Skeletal muscle tissue (tissue), 4 donors: ENCODE data around the gene R3HDM4. TPM values are rescaled to one million over a fixed set of nuclear protein-coding genes. Genes with fewer than 3 reads are reported as not detected.

Experiments
- H3K27ac ChIP-seq: one replicate; pipeline ENCODE4 v1.7.0; 2013; ENCODE audit warnings: mild to moderate bottlenecking, low read depth, low read length, inconsistent platforms
- H3K27me3 ChIP-seq, 3 donors: one replicate each; pipeline ENCODE4 v1.7.0; 2013; ENCODE audit warnings: low read length in 3 of 3; ENCODE audit not compliant: control insufficient read depth in 3 of 3, insufficient read depth in 3 of 3
- H3K36me3 ChIP-seq, 3 donors: one replicate each; pipeline ENCODE4 v1.7.0; 2013; ENCODE audit warnings: low read length in 3 of 3; ENCODE audit not compliant: control insufficient read depth in 3 of 3, insufficient read depth in 3 of 3
- H3K4me1 ChIP-seq, 3 donors: one replicate each; pipeline ENCODE4 v1.7.0; 2013; ENCODE audit warnings: low read length in 3 of 3, mild to moderate bottlenecking in 3 of 3; ENCODE audit not compliant: control insufficient read depth in 3 of 3, insufficient read depth in 3 of 3
- H3K4me3 ChIP-seq, 3 donors: one replicate each; pipeline ENCODE4 v1.7.0; 2013; ENCODE audit warnings: low read length in 3 of 3
- H3K9ac ChIP-seq, 3 donors: one replicate each; pipeline ENCODE4 v1.7.0; 2013; ENCODE audit warnings: low read length in 3 of 3, mild to moderate bottlenecking in 3 of 3, moderate library complexity in 2 of 3, low read depth in 1 of 3
- H3K9me3 ChIP-seq, 3 donors: one replicate each; pipeline ENCODE4 v1.7.0; 2013; ENCODE audit warnings: low read length in 3 of 3; ENCODE audit not compliant: control insufficient read depth in 3 of 3
- total RNA-seq: library from RNA; depleted of rRNA; stranded (reverse); fragments of >200 nt; gene quantifications from one replicate; pipeline ENCODE4 v1.2.3, GENCODE V29; 2014
- donor health status: Osteomylitis.

R3HDM4 gene
- total RNA-seq, 1 donor from 2014 or later = 30.8 TPM

DNA sequence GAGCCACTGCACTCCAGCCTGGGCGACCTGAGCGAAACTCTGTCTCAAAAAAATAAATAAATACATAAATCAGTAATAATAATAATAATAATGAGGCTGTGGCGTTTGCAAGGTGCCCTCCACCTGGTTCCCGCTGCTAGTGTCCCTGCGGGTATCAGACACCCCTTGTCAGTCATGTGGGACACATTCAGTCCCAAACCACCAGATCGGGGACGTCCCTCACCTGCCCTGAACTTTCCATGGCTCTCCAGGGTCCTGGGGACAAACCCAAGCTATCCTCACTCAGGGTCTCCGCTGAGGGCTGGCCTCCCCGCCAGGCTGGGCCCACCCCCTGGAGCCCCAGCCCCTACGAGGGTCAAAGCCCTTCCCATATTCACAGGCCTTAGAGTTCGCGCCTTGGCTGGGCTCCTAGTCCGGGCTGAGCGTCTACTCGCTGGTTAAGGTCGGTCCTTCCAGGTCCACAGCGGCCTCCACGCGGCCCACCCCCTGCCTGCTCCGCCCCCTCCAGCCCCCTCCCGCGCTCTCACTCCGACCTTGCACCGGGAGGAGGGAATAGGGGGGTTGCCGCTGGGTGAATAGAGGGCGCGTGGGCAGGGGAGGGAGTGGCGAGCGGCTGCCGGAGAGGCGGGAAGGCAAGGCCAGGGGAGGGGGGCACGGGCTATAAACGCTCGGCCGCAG is 3.8 kb upstream of the R3HDM4 start:
- Histone ChIP-seq H3K4me3 (no peak overlapping the region), H3K36me3 (no peaks in the 10 kb centered on the region), H3K9me3 (no peaks in the 10 kb centered on the region), H3K27me3 (peaks cover 35 to 43% (median 39%) of the 10 kb centered on the region in 3 donors), H3K9ac (no peak overlapping the region), H3K27ac (no peak overlapping the region), H3K4me1 (peaks cover 10 to 19% (median 11%) of the 10 kb centered on the region in 3 donors)

DNA sequence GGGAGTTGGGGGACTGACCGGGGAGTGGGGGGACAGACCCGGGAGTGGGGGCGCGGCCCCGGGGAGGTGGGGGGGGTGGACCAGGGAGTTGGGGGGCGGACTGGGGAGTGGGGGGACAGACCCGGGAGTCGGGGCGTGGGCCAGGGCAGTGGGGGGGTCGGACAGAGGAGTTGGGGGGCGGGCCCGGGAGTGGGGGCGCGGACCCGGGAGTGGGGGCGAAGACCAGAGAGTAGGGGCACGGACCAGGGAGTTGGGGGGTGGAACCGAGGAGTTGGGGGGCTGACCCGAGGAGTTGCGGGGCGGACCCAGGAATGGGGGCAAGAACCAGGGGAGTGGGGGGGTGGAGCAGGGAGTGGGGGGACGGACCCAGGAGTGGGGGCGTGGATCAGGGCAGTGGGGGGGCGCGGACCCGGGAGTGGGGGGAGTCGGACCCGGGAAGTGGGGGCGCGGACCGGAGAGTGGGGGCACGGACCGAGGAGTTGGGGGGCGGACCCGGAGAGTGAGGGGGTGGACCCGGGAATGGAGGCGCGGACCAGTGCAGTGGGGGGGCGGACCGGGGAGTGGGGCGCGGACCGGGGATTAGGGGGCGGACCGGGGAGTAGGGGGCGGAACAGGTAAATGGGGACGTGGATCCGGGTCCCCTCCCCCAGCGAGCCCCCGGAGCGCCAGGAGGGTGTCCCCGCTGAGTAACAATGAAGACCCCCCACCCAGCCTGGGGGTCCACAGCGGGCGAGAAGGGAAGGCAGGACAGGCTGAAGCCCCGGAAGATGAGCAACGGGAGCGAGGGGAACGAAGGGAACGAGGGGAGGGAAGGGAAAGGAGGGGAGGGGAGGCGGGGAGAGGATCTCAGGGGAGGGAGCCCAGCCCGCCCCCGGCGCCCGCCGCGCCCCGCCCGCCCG is 589 bp downstream of the R3HDM4 start:
- Histone ChIP-seq H3K27ac (peak overlapping the region; percentile 68), H3K4me1 (peaks cover 7% of the 10 kb centered on the region in 3 donors), H3K9ac (peak overlapping the region; percentile 57 to 81 (median 59))

DNA sequence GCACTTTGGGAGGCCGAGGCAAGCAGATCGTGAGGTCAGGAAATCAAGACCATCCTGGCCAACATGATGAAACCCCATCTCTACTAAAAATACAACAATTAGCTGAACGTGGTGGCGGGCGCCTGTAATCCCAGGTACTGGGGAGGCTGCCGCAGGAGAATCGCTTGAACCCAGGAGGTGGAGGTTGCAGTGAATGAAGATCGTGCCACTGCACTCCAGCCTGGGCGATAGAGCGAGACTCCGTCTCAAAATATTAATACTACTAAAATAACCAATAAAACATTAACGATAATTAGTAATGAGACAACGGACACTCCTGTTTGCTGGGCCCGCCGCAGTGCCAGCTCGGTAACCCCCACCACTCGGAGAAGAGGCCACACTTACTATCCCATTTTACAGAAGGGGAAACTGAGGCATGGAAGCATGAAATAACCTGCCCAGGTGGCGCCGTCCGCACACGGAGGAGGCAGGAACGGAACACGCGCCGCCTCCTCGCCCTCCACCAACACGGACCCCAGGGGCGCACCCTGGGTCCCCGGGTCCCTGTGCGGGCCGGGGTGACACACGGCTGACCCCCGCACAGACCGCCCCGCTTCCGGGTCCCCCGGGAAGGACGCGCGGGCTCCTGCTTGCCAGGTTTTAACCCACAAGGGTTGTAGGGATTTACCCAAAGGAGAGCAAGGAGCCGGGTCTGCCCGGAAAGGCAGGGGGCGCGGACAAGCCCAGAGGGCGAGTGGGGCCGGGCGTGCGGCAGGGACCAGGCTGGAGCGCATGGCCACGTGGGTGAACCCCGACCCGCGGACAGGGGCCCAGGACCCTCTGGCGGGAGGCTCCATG is 1.6 kb downstream of the R3HDM4 start:
- no peaks in the 10 kb centered on the region for H3K36me3 ChIP-seq
- H3K9ac ChIP-seq = no peak overlapping the region
- H3K9me3 ChIP-seq = no peaks in the 10 kb centered on the region
- H3K4me3 ChIP-seq = no peak overlapping the region
- H3K27ac ChIP-seq = no peak overlapping the region
- peaks cover 4 to 5% (median 5%) of the 10 kb centered on the region in 3 donors for H3K4me1 ChIP-seq
- H3K27me3 ChIP-seq = no peaks in the 10 kb centered on the region

More for the DNA sequence above, 589 bp downstream of the R3HDM4 start:
- Histone ChIP-seq H3K9me3 (no peaks in the 10 kb centered on the region), H3K27me3 (peaks cover 3 to 9% (median 8%) of the 10 kb centered on the region in 3 donors), H3K4me3 (peak overlapping the region; percentile 72 to 80 (median 78)), H3K36me3 (no peaks in the 10 kb centered on the region)

DNA sequence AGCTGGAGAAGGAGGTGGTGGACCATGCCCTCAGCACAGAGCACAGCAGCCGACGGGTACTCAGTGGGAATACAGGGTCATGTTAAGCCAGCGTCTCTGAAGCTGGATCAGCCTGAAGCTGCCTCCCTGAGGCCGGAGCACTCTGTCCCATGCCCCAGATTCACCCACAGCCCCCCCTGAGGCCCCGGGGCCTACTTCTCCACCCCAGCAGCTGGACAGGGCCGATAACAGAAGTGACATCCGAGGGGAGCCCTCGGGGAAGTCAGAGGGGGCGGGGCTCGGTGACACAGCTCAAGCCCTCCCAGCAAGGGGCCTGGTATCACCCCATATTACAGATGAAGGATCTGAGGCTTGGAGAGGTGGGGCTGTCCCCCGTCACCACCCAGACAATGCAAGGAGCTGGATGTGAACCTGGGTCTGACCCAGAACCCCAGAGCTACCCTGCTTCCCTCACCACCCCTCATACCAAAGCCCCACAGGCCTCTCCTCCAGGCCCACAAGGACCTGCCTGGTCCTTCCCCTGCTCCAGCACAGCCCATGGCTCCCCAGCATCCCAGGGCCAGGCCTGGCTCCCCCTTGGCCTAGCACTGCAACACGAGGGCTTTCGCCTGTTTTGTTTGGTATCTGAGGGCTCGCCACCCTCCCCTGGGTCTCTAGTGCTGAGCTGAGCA is 5.7 kb downstream of the R3HDM4 start:
- H3K36me3 ChIP-seq = no peaks in the 10 kb centered on the region
- no peaks in the 10 kb centered on the region for H3K4me1 ChIP-seq
- H3K27ac ChIP-seq = no peak overlapping the region
- H3K27me3 ChIP-seq = no peaks in the 10 kb centered on the region
- no peak overlapping the region for H3K9ac ChIP-seq
- H3K9me3 ChIP-seq = no peaks in the 10 kb centered on the region
- no peak overlapping the region for H3K4me3 ChIP-seq

DNA sequence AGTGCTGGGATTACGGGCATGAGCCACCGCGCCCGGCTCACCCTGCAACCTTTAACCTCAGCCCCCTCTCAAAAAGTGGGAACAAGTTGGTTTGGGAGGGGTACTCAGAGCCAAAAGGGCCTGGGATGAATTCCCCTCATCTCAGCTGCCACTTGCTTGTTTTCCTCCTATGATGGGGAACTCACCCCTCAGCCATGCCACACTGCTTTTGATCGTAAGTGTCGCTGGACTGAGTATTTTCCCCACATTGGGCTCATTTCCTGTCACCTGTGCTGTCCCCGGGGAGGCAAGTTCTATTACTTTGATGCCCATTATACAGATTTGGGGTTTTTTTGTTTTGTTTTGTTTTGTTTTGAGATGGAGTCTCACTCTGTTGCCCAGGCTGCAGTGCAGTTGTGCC is 6.5 kb downstream of the R3HDM4 start:
- Histone ChIP-seq H3K9ac (no peak overlapping the region), H3K9me3 (no peaks in the 10 kb centered on the region), H3K27me3 (no peaks in the 10 kb centered on the region), H3K4me3 (no peak overlapping the region), H3K36me3 (no peaks in the 10 kb centered on the region), H3K27ac (no peak overlapping the region), H3K4me1 (no peaks in the 10 kb centered on the region)

DNA sequence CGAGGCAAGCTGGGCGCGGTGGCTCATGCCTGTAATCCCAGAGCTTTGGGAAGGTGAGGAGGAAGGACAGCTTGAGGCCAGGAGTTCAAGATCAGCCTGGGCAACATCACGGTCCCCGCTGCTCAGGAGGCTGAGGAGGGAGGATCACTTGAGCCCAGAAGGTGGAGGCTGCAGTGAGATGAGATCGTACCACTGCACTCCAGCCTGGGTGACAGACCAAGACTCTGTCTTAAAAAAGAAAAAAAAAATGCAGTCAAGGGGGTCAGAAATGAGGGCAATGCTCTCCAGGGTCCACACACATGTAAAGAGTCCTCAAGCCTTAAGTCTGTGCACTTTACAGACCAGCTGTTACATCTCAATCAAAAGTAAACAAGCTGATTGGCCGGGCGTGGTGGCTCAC is 8.5 kb downstream of the R3HDM4 start:
- no peaks in the 10 kb centered on the region for H3K27me3 ChIP-seq
- H3K27ac ChIP-seq = no peak overlapping the region
- H3K4me1 ChIP-seq = no peaks in the 10 kb centered on the region
- H3K9me3 ChIP-seq = no peaks in the 10 kb centered on the region
- H3K9ac ChIP-seq = no peak overlapping the region
- peaks cover 0 to 3% (median 0%) of the 10 kb centered on the region in 3 donors for H3K36me3 ChIP-seq
- no peak overlapping the region for H3K4me3 ChIP-seq

DNA sequence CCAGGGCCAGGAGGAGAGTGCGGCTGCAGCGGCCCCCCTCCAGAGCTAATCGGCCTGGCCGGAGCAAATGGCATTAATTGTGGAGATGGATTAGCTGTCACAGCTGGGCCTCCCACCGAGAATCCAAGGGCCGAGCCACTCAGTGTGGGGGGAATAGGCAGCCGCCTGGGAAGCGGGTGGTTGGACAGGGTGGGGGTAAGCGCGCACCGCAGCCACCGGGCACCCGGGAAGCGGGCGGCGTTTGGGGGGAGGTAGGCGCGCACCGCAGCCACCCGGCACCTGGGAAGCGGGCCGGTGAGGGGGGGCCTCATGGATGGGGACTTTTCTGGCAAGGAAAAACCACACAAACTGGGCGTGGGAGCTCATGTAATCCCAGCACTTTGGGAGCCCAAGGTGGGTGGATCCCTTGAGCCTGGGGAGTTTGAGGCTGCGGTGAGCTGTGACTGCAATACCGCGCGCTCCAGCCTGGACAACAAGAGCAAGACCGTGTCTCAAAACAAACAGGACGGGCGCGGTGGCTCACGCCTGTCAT is 9.7 kb downstream of the R3HDM4 start:
- no peaks in the 10 kb centered on the region for H3K27me3 ChIP-seq
- peaks cover 0 to 7% (median 4%) of the 10 kb centered on the region in 3 donors for H3K36me3 ChIP-seq
- no peak overlapping the region for H3K27ac ChIP-seq
- no peak overlapping the region for H3K4me3 ChIP-seq
- H3K9me3 ChIP-seq = no peaks in the 10 kb centered on the region
- no peak overlapping the region for H3K9ac ChIP-seq
- no peaks in the 10 kb centered on the region for H3K4me1 ChIP-seq

DNA sequence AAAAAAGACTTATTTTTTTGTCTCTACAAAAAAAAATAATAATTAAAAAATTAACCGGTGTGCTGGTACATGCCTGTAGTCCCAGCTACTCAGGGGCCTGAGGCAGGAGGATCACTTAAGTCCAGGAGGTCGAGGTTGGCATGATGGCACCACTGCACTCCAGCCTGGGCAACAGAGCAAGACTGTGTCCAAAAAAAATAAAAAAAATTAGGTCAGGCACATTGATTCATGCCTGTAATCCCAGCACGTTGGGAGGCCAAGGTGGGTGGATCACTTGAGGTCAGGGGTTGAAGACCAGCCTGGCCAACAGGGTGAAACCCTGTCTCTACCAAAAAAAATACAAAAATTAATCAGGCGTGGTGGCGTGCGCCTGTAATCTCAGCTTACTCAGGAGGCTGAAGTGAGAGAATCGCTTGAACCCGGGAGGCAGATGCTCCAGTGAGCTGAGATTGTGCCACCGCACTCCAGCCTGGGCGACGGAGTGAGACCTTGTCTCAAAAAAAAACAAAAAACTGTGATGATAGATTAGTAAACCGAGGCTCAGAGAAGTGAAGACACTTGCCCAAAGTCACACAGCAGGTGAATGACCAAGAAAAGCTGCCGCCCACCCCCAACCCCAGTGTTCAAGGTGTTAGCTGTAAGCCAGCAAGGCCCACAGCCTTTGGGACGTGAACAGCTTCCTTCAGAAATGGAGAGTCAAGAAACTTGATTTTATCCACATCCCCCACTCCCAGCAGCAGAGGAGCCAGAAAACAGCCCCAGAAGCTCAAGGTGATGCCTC is 10.4 kb downstream of the R3HDM4 start:
- Histone ChIP-seq H3K36me3 (peaks cover 0 to 7% (median 4%) of the 10 kb centered on the region in 3 donors), H3K27ac (no peak overlapping the region), H3K9ac (no peak overlapping the region), H3K9me3 (no peaks in the 10 kb centered on the region), H3K4me1 (no peaks in the 10 kb centered on the region), H3K4me3 (no peak overlapping the region), H3K27me3 (no peaks in the 10 kb centered on the region)

DNA sequence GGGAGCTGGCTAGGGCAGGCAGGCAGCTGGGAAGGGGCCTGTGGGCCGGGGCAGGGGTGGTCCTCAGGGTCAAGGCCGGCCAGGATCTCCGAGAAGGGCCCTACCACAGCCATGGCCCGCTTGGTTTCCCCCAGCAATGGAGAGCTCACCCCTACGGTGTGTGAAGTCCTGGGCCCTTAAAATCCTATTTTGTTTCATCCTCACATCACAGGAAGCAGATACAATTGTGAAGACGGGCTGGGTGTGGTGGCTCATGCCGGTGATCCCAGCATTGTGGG is 11.0 kb downstream of the R3HDM4 start:
- Histone ChIP-seq H3K4me3 (no peak overlapping the region), H3K36me3 (peaks cover 0 to 9% (median 4%) of the 10 kb centered on the region in 3 donors)

More for the DNA sequence above, 11.0 kb downstream of the R3HDM4 start:
- Histone ChIP-seq H3K4me1 (no peaks in the 10 kb centered on the region), H3K27me3 (no peaks in the 10 kb centered on the region), H3K9me3 (no peaks in the 10 kb centered on the region), H3K27ac (no peak overlapping the region), H3K9ac (no peak overlapping the region)
